H1 (cell line): ENCODE measurements around the gene FAM76B. TPM values are rescaled to one million over a fixed set of nuclear protein-coding genes. Genes with fewer than 3 reads are reported as not detected.
"Not testable (repeated sequence)": the region's sequence is repeated elsewhere in the genome, so short reads cannot be mapped to it uniquely, and the experiment has no call there.

Experiments used
- CTCF ChIA-PET: fragments of 300-600 bp; sonication (Branson Sonifier 250); formaldehyde crosslinking; loops from one replicate; lab custom pipeline; 2021; ENCODE audit not compliant: partially characterized antibody; lab: Charles Lee
- POLR2A ChIA-PET: fragments of 300-600 bp; sonication (Branson Sonifier 250); formaldehyde crosslinking; loops from one replicate; lab custom pipeline; 2021; ENCODE audit warnings: inconsistent platforms; ENCODE audit not compliant: partially characterized antibody; lab: Charles Lee
- DNase-seq, 2 experiments: peaks; one replicate each; pipeline versions ENCODE4 v3.0.0 to v3.0.0-alpha.2; 2010 to 2022; ENCODE audit warnings: low spot score in 2 of 2, low read depth in 1 of 2, mixed read lengths in 1 of 2
- FAIRE-seq: peaks from 2 replicates; lab custom pipeline; 2011; peaks lifted over from hg19 to GRCh38; lab: Jason Lieb, UNC
- H2AFZ ChIP-seq: 2 replicates; pipeline ENCODE4 v1.8.1; 2012; ENCODE audit warnings: low read length, inconsistent platforms
- H2AK5ac ChIP-seq: 2 replicates; pipeline ENCODE4 v1.6.1; 2013; ENCODE audit warnings: low read depth, low read length
- H2BK120ac ChIP-seq: replicated peaks from 2 replicates; pipeline ENCODE3; 2013; ENCODE audit warnings: low read depth, low read length, inconsistent platforms
- H2BK12ac ChIP-seq: 2 replicates; pipeline ENCODE4 v1.6.1; 2013; ENCODE audit warnings: low read depth, low read length
- H2BK15ac ChIP-seq: 2 replicates; pipeline ENCODE4 v1.6.1; 2013; ENCODE audit warnings: low read length
- H2BK20ac ChIP-seq: 2 replicates; pipeline ENCODE4 v1.6.1; 2013; ENCODE audit warnings: low read length
- H2BK5ac ChIP-seq: 2 replicates; pipeline ENCODE4 v1.6.1; 2013; ENCODE audit warnings: low read depth, low read length
- H3K14ac ChIP-seq: 2 replicates; pipeline ENCODE4 v1.6.1; 2013; ENCODE audit warnings: inconsistent platforms; ENCODE audit not compliant: insufficient read length
- H3K18ac ChIP-seq: 2 replicates; pipeline ENCODE4 v1.6.1; 2013; ENCODE audit warnings: low read length; ENCODE audit errors: extremely low read depth
- H3K23ac ChIP-seq: 2 replicates; pipeline ENCODE4 v1.6.1; 2013; ENCODE audit warnings: inconsistent platforms; ENCODE audit not compliant: insufficient read length
- H3K23me2 ChIP-seq: 2 replicates; pipeline ENCODE4 v1.6.1; 2013; ENCODE audit warnings: low read depth, low read length
- H3K27ac ChIP-seq: 2 replicates; pipeline ENCODE4 v1.6.1; 2011; ENCODE audit warnings: low read depth, low read length, inconsistent platforms
- H3K27me3 ChIP-seq, 4 experiments: replicated peaks in 1 of 4; 1 replicate in 1 of 4; 2 replicates in 3 of 4; pipeline versions ENCODE4 v1.6.1 to v1.8.1; 2011 to 2013; ENCODE audit warnings: low read length in 3 of 4, mild to moderate bottlenecking in 3 of 4, inconsistent platforms in 2 of 4, mixed read lengths in 2 of 4, moderate library complexity in 1 of 4; ENCODE audit not compliant: control insufficient read depth in 3 of 4, insufficient read depth in 3 of 4; ENCODE audit errors: extremely low read depth in 1 of 4
- H3K36me3 ChIP-seq, 4 experiments: 2 replicates each; pipeline versions ENCODE4 v1.6.1 to v1.8.1; 2011 to 2013; ENCODE audit warnings: mild to moderate bottlenecking in 4 of 4, low read length in 3 of 4, moderate library complexity in 2 of 4, control low read depth in 1 of 4, inconsistent platforms in 1 of 4; ENCODE audit not compliant: insufficient read depth in 4 of 4, control insufficient read depth in 2 of 4
- H3K4ac ChIP-seq: replicated peaks from 2 replicates; pipeline ENCODE3; 2013; ENCODE audit warnings: low read length, low read depth, mixed read lengths, inconsistent platforms; ENCODE audit not compliant: insufficient read length
- H3K4me1 ChIP-seq, 4 experiments: replicated peaks in 1 of 4; 1 replicate in 1 of 4; 2 replicates in 3 of 4; pipeline versions ENCODE4 v1.6.1 to v1.8.1; 2011 to 2013; ENCODE audit warnings: low read length in 3 of 4, inconsistent platforms in 2 of 4, mixed read lengths in 1 of 4; ENCODE audit not compliant: insufficient read depth in 4 of 4, control insufficient read depth in 3 of 4
- H3K4me2 ChIP-seq, 2 experiments: 2 replicates each; pipeline versions ENCODE4 v1.6.1 to v1.8.1; 2011 to 2013; ENCODE audit warnings: low read depth in 2 of 2, low read length in 2 of 2, control low read depth in 1 of 2, inconsistent platforms in 1 of 2, mild to moderate bottlenecking in 1 of 2; ENCODE audit not compliant: insufficient read depth in 1 of 2
- H3K4me3 ChIP-seq, 4 experiments: fragments of 200-600, 300-600 bp in 1 of 4; sonication (generic), shearing (Covaris generic), sonication (Bioruptor Twin) in 1 of 4; 2 replicates each; pipeline versions ENCODE4 v1.5.1 to v1.8.1; 2011 to 2016; ENCODE audit warnings: low read length in 4 of 4, low read depth in 3 of 4, control low read depth in 2 of 4, inconsistent platforms in 2 of 4, mild to moderate bottlenecking in 2 of 4, mixed read lengths in 1 of 4, moderate library complexity in 1 of 4; ENCODE audit not compliant: insufficient read depth in 2 of 4; ENCODE audit errors: extremely low read depth in 1 of 4
- H3K56ac ChIP-seq: replicated peaks from 2 replicates; pipeline ENCODE3; 2013; ENCODE audit warnings: low read depth, mild to moderate bottlenecking, mixed read lengths, low read length, inconsistent platforms; ENCODE audit not compliant: insufficient read length
- H3K79me1 ChIP-seq: 2 replicates; pipeline ENCODE4 v1.6.1; 2013; ENCODE audit warnings: low read depth, low read length, control low read depth
- H3K79me2 ChIP-seq, 2 experiments: 2 replicates each; pipeline versions ENCODE4 v1.6.1 to v1.8.1; 2012 to 2013; ENCODE audit warnings: low read length in 2 of 2, mild to moderate bottlenecking in 2 of 2, inconsistent platforms in 1 of 2; ENCODE audit not compliant: insufficient read depth in 2 of 2, control insufficient read depth in 1 of 2
- H3K9ac ChIP-seq, 4 experiments: replicated peaks in 1 of 4; 1 replicate in 1 of 4; 2 replicates in 3 of 4; pipeline versions ENCODE4 v1.6.1 to v1.8.1; 2011 to 2013; ENCODE audit warnings: low read depth in 3 of 4, low read length in 3 of 4, control low read depth in 2 of 4, mild to moderate bottlenecking in 2 of 4, moderate library complexity in 2 of 4, inconsistent platforms in 1 of 4; ENCODE audit errors: extremely low read depth in 1 of 4
- H3K9me3 ChIP-seq, 2 experiments: 2 replicates each; pipeline versions ENCODE4 v1.6.1 to v1.8.1; 2012 to 2013; ENCODE audit warnings: mild to moderate bottlenecking in 2 of 2, moderate library complexity in 2 of 2, control low read depth in 1 of 2, inconsistent platforms in 1 of 2, low read depth in 1 of 2, low read length in 1 of 2, mixed read lengths in 1 of 2; ENCODE audit not compliant: insufficient read depth in 2 of 2
- H4K20me1 ChIP-seq, 2 experiments: replicated peaks in 1 of 2; 2 replicates each; pipeline versions ENCODE3 to v1.8.1; 2011 to 2013; ENCODE audit warnings: inconsistent platforms in 2 of 2, low read length in 2 of 2, mild to moderate bottlenecking in 1 of 2; ENCODE audit not compliant: insufficient read depth in 2 of 2, control insufficient read depth in 1 of 2
- H4K5ac ChIP-seq: 2 replicates; pipeline ENCODE4 v1.6.1; 2013; ENCODE audit warnings: low read length, low read depth, mixed read lengths, inconsistent platforms; ENCODE audit not compliant: insufficient read length
- H4K8ac ChIP-seq: 2 replicates; pipeline ENCODE4 v1.8.0; 2013; ENCODE audit warnings: mild to moderate bottlenecking, moderate library complexity, low read length, inconsistent platforms; ENCODE audit not compliant: insufficient read depth; ENCODE audit errors: extremely low read depth
- H4K91ac ChIP-seq: replicated peaks from 2 replicates; pipeline ENCODE3; 2013; ENCODE audit warnings: low read length, mixed read lengths, inconsistent platforms; ENCODE audit not compliant: insufficient read length
- WGBS, 2 experiments: shearing (Covaris generic) in 1 of 2; methylation state at CpG; one replicate each; pipeline versions ENCODE4 v1.1.6 to v1.1.7; 2013 to 2015; ENCODE audit warnings: low lambda C conversion rate in 2 of 2, mixed read lengths in 2 of 2, inconsistent platforms in 1 of 2, low coverage in 1 of 2, missing lambda C conversion rate in 1 of 2; ENCODE audit not compliant: insufficient replicate concordance in 2 of 2, insufficient coverage in 1 of 2, insufficient read length in 1 of 2; ENCODE audit errors: extremely low coverage in 1 of 2, missing lambda C conversion rate in 1 of 2; 5-methylcytosine and 5-hydroxymethylcytosine counted together
- polyA plus RNA-seq, 7 experiments: library from polyadenylated mRNA; depleted of rRNA in 3 of 7; stranded (reverse) in 5 of 7; unstranded in 2 of 7; fragments of >200 nt in 5 of 7; fragments of 200-250 nt in 2 of 7; gene quantifications; 1 replicate in 5 of 7; 2 replicates in 1 of 7; 4 replicates in 1 of 7; pipeline versions ENCODE4 v1.2.1 to v1.2.3, GENCODE V29; 2011 to 2013; ENCODE audit warnings: missing spikeins in 2 of 7, mixed read lengths in 2 of 7
- total RNA-seq: library from RNA; stranded (reverse); fragmentation: NEBNext Ultra II Directional; extraction: Animal tissue kit (Norgen Biotek cat#: 25700); gene quantifications from 2 replicates; pipeline ENCODE4 v1.2.1, GENCODE V29; 2021

The FAM76B gene
- total and polyA plus RNA-seq, 2 of the 8 experiments (the other 6 are each of a cell fraction or from before 2014, with no cell fraction given), result 11.0 to 22.3 TPM

DNA sequence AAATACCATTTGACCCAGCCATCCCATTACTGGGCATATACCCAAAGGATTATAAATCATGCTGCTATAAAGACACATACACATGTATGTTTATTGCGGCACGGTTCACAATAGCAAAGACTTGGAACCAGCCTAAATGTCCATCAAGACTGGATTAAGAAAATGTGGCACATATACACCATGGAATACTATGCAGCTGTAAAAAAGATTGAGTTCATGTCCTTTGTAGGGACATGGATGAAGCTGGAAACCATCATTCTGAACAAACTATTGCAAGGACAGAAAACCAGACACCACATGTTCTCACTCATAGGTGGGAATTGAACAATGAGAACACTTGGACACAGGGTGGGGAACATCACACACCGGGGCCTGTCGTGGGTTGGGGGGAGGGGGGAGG lies 21.5 kb upstream of the FAM76B start:
- H4K8ac ChIP-seq, H4K5ac ChIP-seq, H2BK15ac ChIP-seq, H4K91ac ChIP-seq, H3K79me1 ChIP-seq, H3K23ac ChIP-seq, H4K20me1 ChIP-seq, H2BK5ac ChIP-seq, H3K9ac ChIP-seq, H2BK120ac ChIP-seq, H3K4me3 ChIP-seq, H3K27me3 ChIP-seq, DNase-seq, H2AFZ ChIP-seq, H3K56ac ChIP-seq, H3K18ac ChIP-seq, H3K79me2 ChIP-seq, H3K4me2 ChIP-seq, CTCF ChIA-PET, POLR2A ChIA-PET, H3K23me2 ChIP-seq, FAIRE-seq, H3K27ac ChIP-seq, H2AK5ac ChIP-seq, H3K4ac ChIP-seq, H3K4me1 ChIP-seq, H2BK12ac ChIP-seq, H2BK20ac ChIP-seq, H3K14ac ChIP-seq: not testable (repeated sequence)
- peaks cover 5 to 13% of the 10 kb centered on the region in 2 experiments; a peak in 3 of 4 replicates for H3K9me3 ChIP-seq
- H3K36me3 ChIP-seq, result peaks cover under 1 to 30% (median 9%) of the 10 kb centered on the region in 4 experiments; a peak in 7 of 8 replicates
- 96% methylated on average over 2 of the region's 4 CpGs; no CpG with 5 or more reads in 1 of the 2 experiments for WGBS, 2 experiments

DNA sequence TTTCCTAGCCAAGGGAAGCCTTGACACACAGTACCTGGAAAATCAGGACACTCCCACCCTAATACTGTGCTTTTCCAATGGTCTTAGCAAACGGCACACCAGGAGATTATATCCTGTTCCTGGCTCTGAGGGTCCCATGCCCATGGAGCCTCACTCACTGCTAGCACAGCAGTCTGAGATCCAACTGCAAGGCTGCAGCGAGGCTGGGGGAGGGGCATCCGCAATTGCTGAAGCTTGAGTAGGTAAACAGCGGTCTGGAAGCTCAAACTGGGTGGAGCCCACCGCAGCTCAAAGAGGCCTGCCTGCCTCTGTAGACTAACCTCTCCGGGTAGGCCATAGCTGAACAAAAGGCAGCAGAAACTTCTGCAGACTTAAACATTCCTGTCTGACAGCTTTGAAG lies 16.9 kb upstream of the FAM76B start:
- H3K14ac ChIP-seq, H3K4ac ChIP-seq, FAIRE-seq, H3K4me2 ChIP-seq, H2BK15ac ChIP-seq, H3K4me1 ChIP-seq, H4K20me1 ChIP-seq, H3K27me3 ChIP-seq, H4K5ac ChIP-seq, DNase-seq, H3K18ac ChIP-seq, H3K23me2 ChIP-seq, H2BK120ac ChIP-seq, H3K79me1 ChIP-seq, H4K8ac ChIP-seq, H3K9ac ChIP-seq, H3K27ac ChIP-seq, H3K56ac ChIP-seq, H3K79me2 ChIP-seq, H4K91ac ChIP-seq, H3K4me3 ChIP-seq, H2BK20ac ChIP-seq, H3K23ac ChIP-seq, H2AFZ ChIP-seq, H2BK5ac ChIP-seq, H2BK12ac ChIP-seq, H2AK5ac ChIP-seq: not testable (repeated sequence)
- Histone ChIP-seq H3K36me3 (peaks cover 5 to 46% (median 28%) of the 10 kb centered on the region in 4 experiments; a peak in 7 of 8 replicates), H3K9me3 (peaks cover 12 to 14% of the 10 kb centered on the region in 2 experiments; a peak in 3 of 4 replicates)
- ChIA-PET POLR2A (interaction anchor here (1.2 to 4.8 kb wide), 2 partner anchors 9 to 16 kb away, joined by 6 to 20 read pairs; partner anchors contain the start of genes CEP57 and FAM76B), CTCF (interaction anchor here (1.1 kb wide), 1 partner anchor 11 kb away, joined by 3 read pairs; no protein-coding TSS in a partner anchor)
- 93% methylated on average over 6 of the region's 6 CpGs; no CpG with 5 or more reads in 1 of the 2 experiments for WGBS, 2 experiments
